ENCODE results near the gene TXNIP.
A peak's percentile ranks its signal among the peaks of the same experiment; 100 is the strongest.

The TXNIP gene

DNA sequence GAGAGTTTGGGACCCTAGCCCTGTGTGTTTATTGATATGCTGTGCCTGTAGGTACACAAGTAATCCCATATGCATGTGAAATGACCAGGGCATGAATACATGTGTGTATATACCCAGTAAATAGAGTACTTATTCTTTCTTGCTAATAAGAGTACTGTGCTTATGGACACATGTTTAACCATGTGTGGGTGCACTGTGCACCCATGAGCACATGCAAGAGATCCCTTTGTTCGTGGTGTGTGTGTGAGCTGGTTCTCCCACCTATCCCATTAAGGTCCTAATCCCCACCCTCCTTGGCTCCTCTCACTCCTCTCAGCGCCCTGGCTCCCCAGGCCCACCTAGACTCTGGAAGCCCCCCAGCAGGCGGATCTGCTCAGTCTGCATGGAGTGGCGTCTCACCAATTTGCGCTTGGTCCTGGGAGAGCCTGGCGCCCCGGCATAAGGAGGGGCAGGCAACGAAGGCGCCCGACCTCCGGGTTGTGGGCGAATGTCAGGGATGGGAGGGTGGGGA lies 36.4 kb downstream of the TXNIP start:
- H3K27me3 ChIP-seq (ENCODE audit: insufficient read depth, low read length): peaks cover 88% of the 10 kb centered on the region
- peaks cover 22% of the 10 kb centered on the region for H3K4me1 ChIP-seq (ENCODE audit: insufficient read depth, low read length)
- no peaks in the 10 kb centered on the region for H3K36me3 ChIP-seq (ENCODE audit: insufficient read depth, low read length)
- WGBS: 8% methylated on average over 12 of the region's 12 CpGs
- H3K4me3 ChIP-seq (ENCODE audit: low read length): peak overlapping the region; percentile 92
- H3K27ac ChIP-seq (ENCODE audit: low read depth, low read length): no peak overlapping the region
- no peaks in the 10 kb centered on the region for H3K9me3 ChIP-seq (ENCODE audit: insufficient read depth, low read depth, low read length)
- no peak overlapping the region for H3K9ac ChIP-seq (ENCODE audit: low read depth, low read length)

DNA sequence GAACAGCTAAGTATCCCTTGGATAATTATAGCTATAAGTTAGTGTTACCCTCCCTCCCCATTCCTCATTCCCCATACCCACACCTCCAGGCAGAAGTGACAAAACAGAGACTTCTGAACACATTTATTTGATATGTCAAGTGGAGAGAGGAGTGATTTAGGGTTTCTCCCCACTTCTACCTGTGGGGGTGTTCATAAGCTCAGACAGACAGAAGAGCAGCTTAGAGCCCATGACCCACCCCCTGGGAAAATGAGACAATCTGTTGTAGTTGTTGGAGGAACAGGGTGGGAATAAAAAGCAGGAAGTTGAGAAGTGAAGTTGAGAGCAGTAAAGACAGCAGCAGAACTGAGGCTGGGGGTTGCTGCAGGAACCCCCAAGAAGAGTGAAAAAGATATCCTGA lies 37.0 kb downstream of the TXNIP start:
- H3K27ac ChIP-seq (ENCODE audit: low read depth, low read length): no peak overlapping the region
- H3K4me1 ChIP-seq (ENCODE audit: insufficient read depth, low read length): peaks cover 22% of the 10 kb centered on the region
- H3K27me3 ChIP-seq (ENCODE audit: insufficient read depth, low read length): peaks cover 94% of the 10 kb centered on the region
- H3K9me3 ChIP-seq (ENCODE audit: insufficient read depth, low read depth, low read length): no peaks in the 10 kb centered on the region
- H3K36me3 ChIP-seq (ENCODE audit: insufficient read depth, low read length): no peaks in the 10 kb centered on the region
- H3K4me3 ChIP-seq (ENCODE audit: low read length): no peak overlapping the region
- H3K9ac ChIP-seq (ENCODE audit: low read depth, low read length): no peak overlapping the region

DNA sequence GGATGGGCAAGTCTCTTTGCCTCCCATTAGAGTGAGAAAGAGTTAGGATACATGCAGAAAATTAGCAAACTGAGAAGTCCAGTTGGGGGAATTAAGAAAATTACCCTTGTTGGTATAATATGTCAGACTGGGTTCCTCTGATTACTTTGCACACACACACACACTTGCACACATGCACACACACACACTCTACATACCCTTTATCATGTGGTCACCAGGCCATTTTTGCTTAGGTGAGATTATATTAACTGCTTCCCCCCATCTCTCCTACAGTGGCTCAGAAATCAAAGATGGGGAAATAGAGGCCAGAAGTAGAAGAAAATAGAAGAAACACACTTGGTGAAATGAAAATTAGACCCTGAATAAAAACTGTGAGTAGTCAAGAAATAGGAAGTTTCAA lies 37.6 kb downstream of the TXNIP start:
- peaks cover 94% of the 10 kb centered on the region for H3K27me3 ChIP-seq (ENCODE audit: insufficient read depth, low read length)
- H3K36me3 ChIP-seq (ENCODE audit: insufficient read depth, low read length): no peaks in the 10 kb centered on the region
- H3K27ac ChIP-seq (ENCODE audit: low read depth, low read length): no peak overlapping the region
- peaks cover 18% of the 10 kb centered on the region for H3K4me1 ChIP-seq (ENCODE audit: insufficient read depth, low read length)
- no peak overlapping the region for H3K9ac ChIP-seq (ENCODE audit: low read depth, low read length)
- H3K4me3 ChIP-seq (ENCODE audit: low read length): no peak overlapping the region
- no peaks in the 10 kb centered on the region for H3K9me3 ChIP-seq (ENCODE audit: insufficient read depth, low read depth, low read length)

DNA sequence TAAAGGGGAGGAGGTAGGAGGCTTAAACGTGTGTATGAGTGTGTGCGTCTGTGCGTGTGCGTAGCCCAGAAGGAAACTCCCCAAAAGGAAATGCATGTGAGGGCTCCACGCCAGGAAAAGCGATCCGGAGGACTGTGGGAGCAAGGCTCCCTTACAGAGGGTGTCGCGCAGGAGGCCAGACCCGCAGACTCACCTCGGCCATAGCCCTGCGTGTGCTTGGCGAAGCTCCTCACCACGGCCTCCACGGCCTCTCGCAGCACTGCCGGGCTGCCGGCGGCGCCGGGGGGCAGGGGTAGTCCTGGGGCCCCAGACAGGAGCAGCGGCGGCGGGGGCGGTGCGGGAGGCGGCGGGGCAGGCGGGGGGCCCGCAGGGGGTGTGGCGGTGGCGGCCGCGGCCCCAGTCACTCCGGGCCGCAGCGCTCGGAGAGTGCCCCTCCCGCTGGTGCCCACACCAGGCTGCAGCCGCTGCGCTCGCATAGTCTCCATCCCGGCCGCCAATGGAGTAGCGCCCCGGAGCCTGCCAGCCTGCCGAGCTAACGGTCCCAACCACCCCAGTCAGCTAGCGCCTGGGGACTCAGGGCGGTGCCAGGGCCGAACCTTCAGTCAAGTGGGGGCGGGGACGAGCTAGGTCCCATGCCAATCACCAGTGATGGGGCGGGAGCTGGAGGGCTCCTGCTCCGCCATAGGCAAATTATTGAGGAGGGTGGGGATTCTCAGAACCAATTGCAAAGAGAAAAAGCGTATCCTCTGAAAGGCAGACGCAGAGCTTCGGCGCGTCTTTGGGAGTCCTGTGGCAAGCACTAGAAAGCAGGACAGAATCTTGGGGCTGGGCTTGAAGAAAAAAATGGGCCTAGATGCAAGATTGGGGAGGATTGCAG lies 38.7 kb downstream of the TXNIP start, which contains the start of gene LIX1L:
Gene LIX1L, minus strand, starts transcription at position 575 of the 877 bp plus-strand sequence. Its CDS starts 90 bp downstream, at position 485.
- no peaks in the 10 kb centered on the region for H3K9me3 ChIP-seq (ENCODE audit: insufficient read depth, low read depth, low read length)
- H3K27ac ChIP-seq (ENCODE audit: low read depth, low read length): no peak within 1 kb of the TSS
- under 1% methylated on average over 60 of the region's 60 CpGs for whole genome bisulfite sequencing
- H3K9ac ChIP-seq (ENCODE audit: low read depth, low read length): no peak within 1 kb of the TSS
- no peaks in the 10 kb centered on the region for H3K36me3 ChIP-seq (ENCODE audit: insufficient read depth, low read length)
- peaks cover 86% of the 10 kb centered on the region for H3K27me3 ChIP-seq (ENCODE audit: insufficient read depth, low read length)
- H3K4me3 ChIP-seq (ENCODE audit: low read length): peak within 1 kb of the TSS; percentile 65
- H3K4me1 ChIP-seq (ENCODE audit: insufficient read depth, low read length): peaks cover 10% of the 10 kb centered on the region

DNA sequence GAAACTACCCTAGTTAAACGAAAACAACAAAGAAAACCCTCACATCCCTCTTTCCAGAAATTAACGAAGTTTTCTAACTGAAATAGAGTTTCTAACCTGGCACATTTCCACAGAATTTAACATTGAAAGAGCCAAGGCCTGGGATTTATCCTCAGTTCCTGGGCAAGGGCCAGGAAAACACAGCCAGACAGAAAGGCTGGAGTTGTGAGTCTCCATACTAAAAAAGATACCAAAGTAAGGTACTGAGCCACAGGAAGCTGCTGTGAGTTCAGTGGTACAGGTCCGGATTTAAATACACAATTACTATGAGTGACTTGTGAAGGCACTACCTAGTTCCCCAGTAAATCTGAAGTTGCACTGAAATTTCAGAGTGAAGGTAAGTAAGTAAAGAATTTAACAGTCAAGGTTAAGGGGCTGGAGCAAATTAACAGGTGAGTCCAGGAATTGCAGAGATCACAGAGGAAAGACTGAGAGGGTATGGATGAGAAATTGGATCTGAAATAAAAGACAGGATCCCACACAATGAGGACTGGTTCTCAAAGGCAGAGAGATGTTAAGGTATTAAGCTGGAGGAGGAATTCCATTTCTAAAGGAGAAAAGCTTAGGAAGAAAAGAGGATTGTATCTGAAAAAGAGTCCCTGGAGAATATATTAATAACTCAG lies 39.5 kb downstream of the TXNIP start:
- H3K9me3 ChIP-seq (ENCODE audit: insufficient read depth, low read depth, low read length): no peaks in the 10 kb centered on the region
- H3K4me1 ChIP-seq (ENCODE audit: insufficient read depth, low read length): peaks cover 10% of the 10 kb centered on the region; the same call in 1 of the 2 replicates
- 54% methylated on average over 3 of the region's 3 CpGs for WGBS
- H3K9ac ChIP-seq (ENCODE audit: low read depth, low read length): no peak overlapping the region
- H3K27ac ChIP-seq (ENCODE audit: low read depth, low read length): no peak overlapping the region
- peak overlapping the region; percentile 65 for H3K4me3 ChIP-seq (ENCODE audit: low read length)
- no peaks in the 10 kb centered on the region for H3K36me3 ChIP-seq (ENCODE audit: insufficient read depth, low read length)
- peaks cover 79% of the 10 kb centered on the region for H3K27me3 ChIP-seq (ENCODE audit: insufficient read depth, low read length)

DNA sequence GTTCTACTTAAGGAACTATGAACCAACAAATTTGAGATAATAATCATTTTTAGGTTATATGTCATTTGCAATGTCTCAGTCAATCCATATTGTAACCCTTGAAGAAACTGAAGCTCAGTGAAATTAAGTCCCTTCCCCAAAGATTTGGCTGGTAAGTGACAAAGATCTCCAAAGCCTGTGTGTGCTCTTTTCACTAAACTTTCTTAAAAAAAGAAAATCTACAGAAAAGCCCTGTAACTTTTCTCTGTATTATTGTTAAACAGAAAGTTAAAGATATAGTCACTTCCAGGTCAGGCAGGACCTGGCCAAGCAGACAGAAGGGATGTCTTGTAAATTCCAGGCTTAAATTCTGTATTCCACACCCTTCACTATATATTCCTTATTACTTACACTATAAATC lies 40.0 kb downstream of the TXNIP start:
- H3K27me3 ChIP-seq (ENCODE audit: insufficient read depth, low read length): peaks cover 74% of the 10 kb centered on the region
- H3K27ac ChIP-seq (ENCODE audit: low read depth, low read length): no peak overlapping the region

DNA sequence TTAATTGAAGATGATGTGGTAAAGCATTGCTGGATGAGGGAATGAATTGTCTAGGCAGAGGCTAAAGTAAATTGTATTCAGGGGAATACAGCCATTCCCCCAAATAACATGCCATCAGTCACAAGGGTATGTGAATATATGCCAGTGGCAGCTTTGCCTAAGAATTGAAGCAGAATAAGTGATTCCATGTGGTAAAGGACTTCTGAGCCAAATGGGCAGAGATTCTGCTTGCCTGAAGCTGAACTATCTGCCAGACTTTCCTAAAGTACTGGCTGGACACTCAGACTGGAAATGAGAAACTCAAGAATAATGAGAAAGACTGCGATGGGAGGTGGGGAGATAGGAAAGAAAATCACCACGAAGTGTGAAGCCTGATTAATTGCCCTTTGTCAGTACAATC lies 40.9 kb downstream of the TXNIP start:
- Histone ChIP-seq H3K27me3 (ENCODE audit: insufficient read depth, low read length) (peaks cover 64% of the 10 kb centered on the region), H3K4me3 (ENCODE audit: low read length) (no peak overlapping the region), H3K4me1 (ENCODE audit: insufficient read depth, low read length) (peaks cover 10% of the 10 kb centered on the region; the same call in 1 of the 2 replicates), H3K27ac (ENCODE audit: low read depth, low read length) (no peak overlapping the region), H3K36me3 (ENCODE audit: insufficient read depth, low read length) (no peaks in the 10 kb centered on the region), H3K9ac (ENCODE audit: low read depth, low read length) (no peak overlapping the region), H3K9me3 (ENCODE audit: insufficient read depth, low read depth, low read length) (no peaks in the 10 kb centered on the region)
- WGBS: 77% methylated on average over 2 of the region's 2 CpGs

More for the DNA sequence above, 40.0 kb downstream of the TXNIP start:
- no peaks in the 10 kb centered on the region for H3K9me3 ChIP-seq (ENCODE audit: insufficient read depth, low read depth, low read length)
- H3K9ac ChIP-seq (ENCODE audit: low read depth, low read length): no peak overlapping the region
- H3K4me1 ChIP-seq (ENCODE audit: insufficient read depth, low read length): peaks cover 10% of the 10 kb centered on the region; the same call in 1 of the 2 replicates
- peak overlapping the region; percentile 65 for H3K4me3 ChIP-seq (ENCODE audit: low read length)
- H3K36me3 ChIP-seq (ENCODE audit: insufficient read depth, low read length): no peaks in the 10 kb centered on the region

DNA sequence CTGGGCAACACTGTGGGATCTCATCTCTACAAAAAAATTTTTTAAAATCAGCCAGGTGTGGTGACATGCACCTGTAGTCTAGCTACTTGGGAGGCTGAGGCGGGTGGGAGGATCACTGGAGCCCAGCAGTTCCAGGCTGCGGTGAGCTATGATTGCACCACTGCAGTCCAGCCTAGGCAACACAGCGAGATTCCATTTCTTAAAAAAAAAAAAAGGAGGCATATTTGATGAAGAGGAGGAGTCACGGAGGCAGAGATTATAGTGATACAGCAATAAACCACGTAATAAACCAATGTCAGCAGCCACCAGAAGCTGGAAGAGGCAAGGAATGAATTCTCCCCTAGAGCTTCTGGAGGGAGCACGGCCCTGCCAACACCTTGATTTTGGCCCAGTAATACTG lies 42.5 kb downstream of the TXNIP start:
- Histone ChIP-seq H3K4me3 (ENCODE audit: low read length) (no peak overlapping the region), H3K4me1 (ENCODE audit: insufficient read depth, low read length) (peaks cover 10% of the 10 kb centered on the region; the same call in 1 of the 2 replicates), H3K36me3 (ENCODE audit: insufficient read depth, low read length) (no peaks in the 10 kb centered on the region), H3K27me3 (ENCODE audit: insufficient read depth, low read length) (peaks cover 48% of the 10 kb centered on the region), H3K27ac (ENCODE audit: low read depth, low read length) (no peak overlapping the region), H3K9me3 (ENCODE audit: insufficient read depth, low read depth, low read length) (no peaks in the 10 kb centered on the region), H3K9ac (ENCODE audit: low read depth, low read length) (no peak overlapping the region)
- WGBS: 96% methylated on average over 6 of the region's 6 CpGs

DNA sequence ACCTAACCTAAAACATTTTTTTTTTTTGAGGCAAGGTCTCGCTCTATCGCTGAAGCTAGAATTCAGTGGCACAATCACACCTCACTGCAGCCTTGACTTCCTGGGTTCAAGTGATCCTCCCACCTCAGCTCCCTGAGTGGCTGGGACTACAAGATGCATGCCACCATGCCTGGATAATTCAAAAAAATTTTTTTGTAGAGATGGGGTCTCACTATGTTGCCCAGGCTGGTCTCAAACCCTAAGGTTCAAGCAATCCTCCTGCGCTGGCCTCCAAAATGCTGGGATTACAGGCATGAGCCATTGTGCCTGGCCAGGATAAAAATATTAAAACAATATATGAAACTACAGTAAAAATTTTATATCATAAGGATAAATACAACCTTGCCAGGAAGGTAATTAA lies 43.5 kb downstream of the TXNIP start:
- H3K9me3 ChIP-seq (ENCODE audit: insufficient read depth, low read depth, low read length): no peaks in the 10 kb centered on the region
- no peak overlapping the region for H3K4me3 ChIP-seq (ENCODE audit: low read length)
- no peak overlapping the region for H3K27ac ChIP-seq (ENCODE audit: low read depth, low read length)
- 100% methylated on average over 3 of the region's 3 CpGs for WGBS
- peaks cover 40% of the 10 kb centered on the region for H3K27me3 ChIP-seq (ENCODE audit: insufficient read depth, low read length)
- no peak overlapping the region for H3K9ac ChIP-seq (ENCODE audit: low read depth, low read length)
- no peaks in the 10 kb centered on the region for H3K36me3 ChIP-seq (ENCODE audit: insufficient read depth, low read length)
- peaks cover 6% of the 10 kb centered on the region; the same call in 1 of the 2 replicates for H3K4me1 ChIP-seq (ENCODE audit: insufficient read depth, low read length)

DNA sequence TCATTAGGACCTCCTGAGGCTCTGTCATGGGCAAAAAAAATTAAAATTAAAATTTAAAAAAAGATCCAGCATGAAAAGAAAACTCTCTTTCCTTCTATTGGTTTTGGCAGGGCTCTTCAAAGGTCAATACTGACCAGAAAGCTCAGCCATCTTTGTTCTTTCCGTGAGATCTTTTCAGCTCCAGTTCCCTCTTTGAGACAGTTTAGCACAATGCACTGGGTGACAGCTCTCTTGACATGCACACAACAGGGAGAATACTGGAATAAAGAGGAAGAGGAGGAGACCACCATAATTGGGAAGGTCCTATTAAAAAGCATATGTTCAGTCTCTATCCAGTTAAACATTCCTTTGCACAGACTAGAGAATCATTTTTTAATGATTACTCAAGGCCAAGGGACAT lies 44.9 kb downstream of the TXNIP start:
- no peak overlapping the region for H3K27ac ChIP-seq (ENCODE audit: low read depth, low read length)
- peaks cover 12% of the 10 kb centered on the region for H3K4me1 ChIP-seq (ENCODE audit: insufficient read depth, low read length)
- no peaks in the 10 kb centered on the region for H3K9me3 ChIP-seq (ENCODE audit: insufficient read depth, low read depth, low read length)
- no peak overlapping the region for H3K9ac ChIP-seq (ENCODE audit: low read depth, low read length)
- H3K4me3 ChIP-seq (ENCODE audit: low read length): no peak overlapping the region
- H3K36me3 ChIP-seq (ENCODE audit: insufficient read depth, low read length): no peaks in the 10 kb centered on the region
- H3K27me3 ChIP-seq (ENCODE audit: insufficient read depth, low read length): peaks cover 30% of the 10 kb centered on the region
- WGBS: 85% methylated on average over 1 of the region's 1 CpG

DNA sequence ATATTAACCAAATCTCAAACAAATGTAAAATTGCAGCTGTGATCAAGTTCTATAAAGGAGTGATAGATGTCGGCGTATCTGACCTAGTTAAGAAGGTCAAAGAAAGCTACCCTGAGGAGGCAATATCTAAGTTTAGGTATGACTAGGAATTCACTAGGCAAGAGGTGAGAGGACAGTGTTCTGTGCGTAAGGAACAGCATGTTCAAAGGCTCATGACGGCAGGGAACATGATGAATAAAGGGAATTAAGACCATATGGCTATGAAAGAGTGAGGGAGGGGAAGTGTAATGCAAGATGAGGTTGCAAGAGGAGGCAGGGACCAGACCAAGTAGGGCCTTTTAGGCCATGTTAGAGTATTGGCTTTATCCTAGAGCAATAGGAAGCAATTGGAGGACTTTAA lies 47.2 kb downstream of the TXNIP start:
- no peak overlapping the region for H3K9ac ChIP-seq (ENCODE audit: low read depth, low read length)
- no peaks in the 10 kb centered on the region for H3K9me3 ChIP-seq (ENCODE audit: insufficient read depth, low read depth, low read length)
- H3K27ac ChIP-seq (ENCODE audit: low read depth, low read length): no peak overlapping the region
- peaks cover 7% of the 10 kb centered on the region; the same call in 1 of the 2 replicates for H3K27me3 ChIP-seq (ENCODE audit: insufficient read depth, low read length)
- WGBS: 90% methylated on average over 4 of the region's 4 CpGs
- peaks cover 12% of the 10 kb centered on the region for H3K4me1 ChIP-seq (ENCODE audit: insufficient read depth, low read length)
- H3K4me3 ChIP-seq (ENCODE audit: low read length): no peak overlapping the region
- H3K36me3 ChIP-seq (ENCODE audit: insufficient read depth, low read length): no peaks in the 10 kb centered on the region
